Panc1 (cell line): ENCODE data around the gene TNFRSF21.

Experiments used
- POLR2AphosphoS5 ChIP-seq: IDR thresholded peaks from 2 replicates; pipeline ENCODE4 v1.6.1; 2012; ENCODE audit warnings: mild to moderate bottlenecking, low read depth, low read length, moderate library complexity
- SIN3A ChIP-seq: IDR thresholded peaks from 2 replicates; pipeline ENCODE4 v1.6.1; 2012; ENCODE audit warnings: low read depth, mild to moderate bottlenecking, low read length, moderate library complexity, borderline replicate concordance; ENCODE audit not compliant: insufficient read depth
- TCF7L2 ChIP-seq: IDR thresholded peaks from 2 replicates; pipeline ENCODE4 v1.6.1; 2011; ENCODE audit warnings: mild to moderate bottlenecking, low read depth, low read length, inconsistent platforms
- TF ChIP-seq, protein P1 (sequence below): fragments of 450-650 bp; IDR thresholded peaks from 2 replicates; pipeline ENCODE4 v1.5.1; 2017; ENCODE audit warnings: mild to moderate bottlenecking
- TF ChIP-seq, protein P2 (sequence below), 2 experiments: IDR thresholded peaks; 2 replicates each; pipeline ENCODE4 v1.6.1; 2011 to 2012; ENCODE audit warnings: low read depth in 2 of 2, control low read depth in 1 of 2, low read length in 1 of 2, mild to moderate bottlenecking in 1 of 2, moderate library complexity in 1 of 2; ENCODE audit not compliant: insufficient read depth in 1 of 2

DNA sequence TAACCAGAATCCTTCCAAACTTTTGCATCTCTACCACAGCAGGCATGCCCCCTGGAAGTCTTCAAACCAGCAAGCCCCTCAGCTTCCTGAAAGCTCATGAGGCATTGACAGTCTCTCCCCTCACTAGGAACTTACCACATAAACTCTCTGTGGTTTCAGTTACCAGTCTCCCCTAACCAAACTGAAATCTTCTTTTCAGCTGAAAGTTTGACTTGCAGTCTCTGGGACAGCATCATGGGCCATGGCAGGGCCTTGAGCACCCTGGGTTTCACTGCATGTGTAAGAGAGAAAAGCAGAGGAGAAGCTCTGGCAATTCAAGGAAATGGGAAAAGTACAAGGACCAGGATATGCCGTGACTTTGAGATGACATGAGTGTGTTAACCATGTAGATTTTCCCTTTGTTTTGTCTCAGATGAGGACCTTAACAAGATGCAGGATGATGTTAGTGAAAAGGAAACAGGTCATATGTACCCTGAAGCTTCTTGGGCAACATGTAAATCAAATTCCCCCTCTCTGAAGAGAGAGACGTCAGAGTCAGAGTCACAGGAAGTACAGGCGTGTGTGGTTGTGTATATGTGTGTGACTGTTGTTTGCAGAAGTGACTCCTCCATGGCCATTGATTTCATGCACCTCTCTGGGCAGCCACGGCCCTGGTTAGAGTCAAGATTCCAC is 106.3 kb downstream of the TNFRSF21 start:
- TF ChIP-seq, protein P1, sequence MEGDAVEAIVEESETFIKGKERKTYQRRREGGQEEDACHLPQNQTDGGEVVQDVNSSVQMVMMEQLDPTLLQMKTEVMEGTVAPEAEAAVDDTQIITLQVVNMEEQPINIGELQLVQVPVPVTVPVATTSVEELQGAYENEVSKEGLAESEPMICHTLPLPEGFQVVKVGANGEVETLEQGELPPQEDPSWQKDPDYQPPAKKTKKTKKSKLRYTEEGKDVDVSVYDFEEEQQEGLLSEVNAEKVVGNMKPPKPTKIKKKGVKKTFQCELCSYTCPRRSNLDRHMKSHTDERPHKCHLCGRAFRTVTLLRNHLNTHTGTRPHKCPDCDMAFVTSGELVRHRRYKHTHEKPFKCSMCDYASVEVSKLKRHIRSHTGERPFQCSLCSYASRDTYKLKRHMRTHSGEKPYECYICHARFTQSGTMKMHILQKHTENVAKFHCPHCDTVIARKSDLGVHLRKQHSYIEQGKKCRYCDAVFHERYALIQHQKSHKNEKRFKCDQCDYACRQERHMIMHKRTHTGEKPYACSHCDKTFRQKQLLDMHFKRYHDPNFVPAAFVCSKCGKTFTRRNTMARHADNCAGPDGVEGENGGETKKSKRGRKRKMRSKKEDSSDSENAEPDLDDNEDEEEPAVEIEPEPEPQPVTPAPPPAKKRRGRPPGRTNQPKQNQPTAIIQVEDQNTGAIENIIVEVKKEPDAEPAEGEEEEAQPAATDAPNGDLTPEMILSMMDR: no peak
- TF ChIP-seq POLR2AphosphoS5 (no peak), SIN3A (no peak), TCF7L2 (no peak)
- TF ChIP-seq, protein P2, sequence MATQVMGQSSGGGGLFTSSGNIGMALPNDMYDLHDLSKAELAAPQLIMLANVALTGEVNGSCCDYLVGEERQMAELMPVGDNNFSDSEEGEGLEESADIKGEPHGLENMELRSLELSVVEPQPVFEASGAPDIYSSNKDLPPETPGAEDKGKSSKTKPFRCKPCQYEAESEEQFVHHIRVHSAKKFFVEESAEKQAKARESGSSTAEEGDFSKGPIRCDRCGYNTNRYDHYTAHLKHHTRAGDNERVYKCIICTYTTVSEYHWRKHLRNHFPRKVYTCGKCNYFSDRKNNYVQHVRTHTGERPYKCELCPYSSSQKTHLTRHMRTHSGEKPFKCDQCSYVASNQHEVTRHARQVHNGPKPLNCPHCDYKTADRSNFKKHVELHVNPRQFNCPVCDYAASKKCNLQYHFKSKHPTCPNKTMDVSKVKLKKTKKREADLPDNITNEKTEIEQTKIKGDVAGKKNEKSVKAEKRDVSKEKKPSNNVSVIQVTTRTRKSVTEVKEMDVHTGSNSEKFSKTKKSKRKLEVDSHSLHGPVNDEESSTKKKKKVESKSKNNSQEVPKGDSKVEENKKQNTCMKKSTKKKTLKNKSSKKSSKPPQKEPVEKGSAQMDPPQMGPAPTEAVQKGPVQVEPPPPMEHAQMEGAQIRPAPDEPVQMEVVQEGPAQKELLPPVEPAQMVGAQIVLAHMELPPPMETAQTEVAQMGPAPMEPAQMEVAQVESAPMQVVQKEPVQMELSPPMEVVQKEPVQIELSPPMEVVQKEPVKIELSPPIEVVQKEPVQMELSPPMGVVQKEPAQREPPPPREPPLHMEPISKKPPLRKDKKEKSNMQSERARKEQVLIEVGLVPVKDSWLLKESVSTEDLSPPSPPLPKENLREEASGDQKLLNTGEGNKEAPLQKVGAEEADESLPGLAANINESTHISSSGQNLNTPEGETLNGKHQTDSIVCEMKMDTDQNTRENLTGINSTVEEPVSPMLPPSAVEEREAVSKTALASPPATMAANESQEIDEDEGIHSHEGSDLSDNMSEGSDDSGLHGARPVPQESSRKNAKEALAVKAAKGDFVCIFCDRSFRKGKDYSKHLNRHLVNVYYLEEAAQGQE (IDR thresholded peaks at IDR 0.05; ENCODE audit: insufficient read depth in 1 of 2, low read depth in 2 of 2, low read length in 1 of 2): no peak
